Caco-2 (cell line): ENCODE results near the gene PTK7. TPM values are rescaled to one million over a fixed set of nuclear protein-coding genes. Genes with fewer than 3 reads are reported as not detected.

Experiments
- BruUV-seq: library from RNA; stranded (reverse); fragments of 400-500 nt; replicated peaks from 2 replicates; lab custom pipeline; 2021; lab: Mats Ljungman, UMichigan
- CTCF ChIA-PET: fragments of 300-600 bp; sonication (Branson Sonifier 250); formaldehyde crosslinking; loops from one replicate; lab custom pipeline; 2022; ENCODE audit warnings: antibody characterized with exemption; lab: Charles Lee
- POLR2A ChIA-PET: fragments of 300-600 bp; sonication (Branson Sonifier 250); formaldehyde crosslinking; loops from one replicate; lab custom pipeline; 2022; ENCODE audit warnings: antibody characterized with exemption; lab: Charles Lee
- DNase-seq, 2 experiments: peaks; one replicate each; pipeline versions ENCODE4 v3.0.0 to v3.0.0-alpha.2; 2020 to 2022
- H3K27me3 ChIP-seq: replicated peaks from 2 replicates; pipeline ENCODE4 v1.6.0; 2011; ENCODE audit warnings: low read length; ENCODE audit not compliant: control insufficient read depth, insufficient read depth
- H3K36me3 ChIP-seq: 2 replicates; pipeline ENCODE4 v1.5.1; 2011; ENCODE audit warnings: low read length; ENCODE audit not compliant: control insufficient read depth, insufficient read depth
- H3K4me1 ChIP-seq: fragments of 250-450 bp; sonication (Bioruptor Pico); 2 replicates; pipeline ENCODE4 v1.5.1; 2020; ENCODE audit warnings: mild to moderate bottlenecking
- H3K4me3 ChIP-seq: 2 replicates; pipeline ENCODE4 v1.5.1; 2011; ENCODE audit warnings: low read depth, mild to moderate bottlenecking, control low read depth, low read length
- H3K9me3 ChIP-seq: fragments of 250-450 bp; sonication (Bioruptor Pico); 2 replicates; pipeline ENCODE4 v1.5.1; 2020; ENCODE audit warnings: mild to moderate bottlenecking, moderate library complexity
- H3K27ac Mint-ChIP-seq: one replicate; pipeline ENCODE4 v1.8.0; 2022; ENCODE audit warnings: mixed read lengths; ENCODE audit not compliant: unreplicated experiment
- H3K27me3 Mint-ChIP-seq: one replicate; pipeline ENCODE4 v1.8.0; 2022; ENCODE audit warnings: mixed read lengths; ENCODE audit not compliant: insufficient read depth, unreplicated experiment
- H3K36me3 Mint-ChIP-seq: one replicate; pipeline ENCODE4 v1.8.0; 2022; ENCODE audit warnings: mild to moderate bottlenecking, mixed read lengths; ENCODE audit not compliant: insufficient read depth, unreplicated experiment
- H3K4me1 Mint-ChIP-seq: one replicate; pipeline ENCODE4 v1.8.0; 2022; ENCODE audit warnings: low read depth, mixed read lengths; ENCODE audit not compliant: unreplicated experiment
- H3K4me3 Mint-ChIP-seq: one replicate; pipeline ENCODE4 v1.8.0; 2022; ENCODE audit warnings: mild to moderate bottlenecking, moderate library complexity, mixed read lengths; ENCODE audit not compliant: unreplicated experiment
- H3K9me3 Mint-ChIP-seq: one replicate; pipeline ENCODE4 v1.8.0; 2022; ENCODE audit warnings: mixed read lengths; ENCODE audit not compliant: unreplicated experiment
- CTCF ChIP-seq, 2 experiments: fragments of 200-600 bp in 1 of 2; IDR thresholded peaks; 1 replicate in 1 of 2; 2 replicates in 1 of 2; pipeline versions ENCODE4 v1.5.1 to v1.8.0; 2011 to 2022; ENCODE audit warnings: antibody characterized with exemption in 1 of 2, control low read depth in 1 of 2, inconsistent platforms in 1 of 2, low read depth in 1 of 2, low read length in 1 of 2, mild to moderate bottlenecking in 1 of 2, moderate library complexity in 1 of 2; ENCODE audit not compliant: insufficient read depth in 1 of 2, severe bottlenecking in 1 of 2, unreplicated experiment in 1 of 2
- intact Hi-C: fragments of 100-400 bp; cut with micrococcal nuclease; formaldehyde crosslinking; loops from one replicate; pipeline ENCODE4 v1.10.0; 2022; ENCODE audit not compliant: unreplicated experiment
- total RNA-seq: library from RNA; stranded (reverse); gene quantifications from 2 replicates; pipeline ENCODE4 v1.2.3, GENCODE V29; 2022

The PTK7 gene
- total RNA-seq, 1 experiment from 2014 or later, result 180 TPM

GRCh38 chr6:43060034-43060754 is 15.9 kb upstream of the PTK7 start:
- peak overlapping the region; percentile 79 for H3K4me3 ChIP-seq
- Mint-ChIP-seq H3K27me3 (no peaks in the 10 kb centered on the region), H3K27ac (peak overlapping the region; percentile 82), H3K9me3 (no peaks in the 10 kb centered on the region), H3K36me3 (peaks cover 56% of the 10 kb centered on the region), H3K4me3 (peak overlapping the region; percentile 88), H3K4me1 (peaks cover 34% of the 10 kb centered on the region)
- POLR2A ChIA-PET, result interaction anchor here (0.6 to 2.4 kb wide), 12 partner anchors 15 to 431 kb away, joined by 3 to 22 read pairs (median 5); partner anchors contain the start of genes CNPY3, KLHDC3, MEA1 and PPP2R5D
- H3K9me3 ChIP-seq, result no peaks in the 10 kb centered on the region
- TF ChIP-seq CTCF (IDR thresholded peaks at IDR 0.05; ENCODE audit: insufficient read depth in 1 of 2, low read depth in 1 of 2, low read length in 1 of 2, severe bottlenecking in 1 of 2, unreplicated experiment in 1 of 2), result no peak
- no TSS peak for BruUV-seq
- intact Hi-C loops, result loop anchor here (1.0 kb wide), 1 partner anchor 46 kb away; the partner anchor contains the start of gene KLHDC3
- CTCF ChIA-PET, result interaction anchor here (0.6 to 1.3 kb wide), 6 partner anchors 37 to 214 kb away, joined by 3 to 7 read pairs (median 4); partner anchors contain the start of gene RRP36
- no peaks in the 10 kb centered on the region for H3K27me3 ChIP-seq
- H3K4me1 ChIP-seq, result peaks cover 24% of the 10 kb centered on the region
- H3K36me3 ChIP-seq, result peaks cover 6% of the 10 kb centered on the region; the same call in 1 of the 2 replicates
- peak; percentile 77 to 87 for DNase-seq

GRCh38 chr6:43060755-43061633 is 15.1 kb upstream of the PTK7 start:
- no peaks in the 10 kb centered on the region for H3K27me3 ChIP-seq
- no peaks in the 10 kb centered on the region for H3K9me3 ChIP-seq
- peak overlapping the region; percentile 88 for H3K4me3 Mint-ChIP-seq
- TF ChIP-seq CTCF (IDR thresholded peaks at IDR 0.05; ENCODE audit: insufficient read depth in 1 of 2, low read depth in 1 of 2, low read length in 1 of 2, severe bottlenecking in 1 of 2, unreplicated experiment in 1 of 2), result no peak
- H3K36me3 Mint-ChIP-seq, result peaks cover 48% of the 10 kb centered on the region
- no peaks in the 10 kb centered on the region for H3K9me3 Mint-ChIP-seq
- H3K27ac Mint-ChIP-seq, result peak overlapping the region; percentile 82
- H3K27me3 Mint-ChIP-seq, result no peaks in the 10 kb centered on the region
- peaks cover 6% of the 10 kb centered on the region; the same call in 1 of the 2 replicates for H3K36me3 ChIP-seq
- H3K4me1 ChIP-seq, result peaks cover 19% of the 10 kb centered on the region
- intact Hi-C loops, result loop anchor here (1.0 kb wide), 1 partner anchor 47 kb away; the partner anchor contains the start of gene KLHDC3
- H3K4me3 ChIP-seq, result peak overlapping the region; percentile 79
- TSS peak; percentile 63 for BruUV-seq
- no peak for DNase-seq
- CTCF ChIA-PET, result interaction anchor here (0.7 to 1.0 kb wide), 3 partner anchors 36 to 111 kb away, joined by 3 to 5 read pairs (median 4); no protein-coding TSS in a partner anchor
- POLR2A ChIA-PET, result interaction anchor here (0.6 to 2.4 kb wide), 6 partner anchors 47 to 432 kb away, joined by 3 to 22 read pairs (median 10); partner anchors contain the start of genes CNPY3, KLHDC3, MEA1 and PPP2R5D
- peaks cover 28% of the 10 kb centered on the region for H3K4me1 Mint-ChIP-seq

- Histone ChIP-seq H3K27me3 (no peaks in the 10 kb centered on the region), H3K9me3 (no peaks in the 10 kb centered on the region), H3K4me3 (no peak overlapping the region), H3K4me1 (peaks cover 19% of the 10 kb centered on the region), H3K36me3 (peaks cover 6% of the 10 kb centered on the region)
- ChIA-PET CTCF (no interaction called here), POLR2A (no interaction called here)
- BruUV-seq, result no TSS peak
- peak overlapping the region; percentile 82 for H3K27ac Mint-ChIP-seq
- no peaks in the 10 kb centered on the region for H3K27me3 Mint-ChIP-seq
- no peak for DNase-seq
- H3K9me3 Mint-ChIP-seq, result no peaks in the 10 kb centered on the region
- intact Hi-C loops, result no loop called here
- TF ChIP-seq CTCF (IDR thresholded peaks at IDR 0.05; ENCODE audit: insufficient read depth in 1 of 2, low read depth in 1 of 2, low read length in 1 of 2, severe bottlenecking in 1 of 2, unreplicated experiment in 1 of 2), result no peak
- H3K4me1 Mint-ChIP-seq, result peaks cover 27% of the 10 kb centered on the region
- H3K4me3 Mint-ChIP-seq, result peak overlapping the region; percentile 88
- peaks cover 40% of the 10 kb centered on the region for H3K36me3 Mint-ChIP-seq
Measured at GRCh38 chr6:43061861-43062260, 14.3 kb upstream of the PTK7 start.
